Stimulated activated CD4-positive, alpha-beta T cell treated with anti-CD3 and anti-CD28 coated beads, Interleukin-1b, Interleukin-23, amount 100 ng/mL, for 4 hours (primary cell): ENCODE measurements around the gene INTS3.
"Not testable (repeated sequence)": the region's sequence is repeated elsewhere in the genome, so short reads cannot be mapped to it uniquely, and the experiment has no call there.

ENCODE experiments used
- DNase-seq, 2 donors: peaks; one replicate each; pipeline ENCODE4 v3.0.0-alpha.2; 2020; ENCODE audit warnings: low read depth in 2 of 2

Gene INTS3

DNA sequence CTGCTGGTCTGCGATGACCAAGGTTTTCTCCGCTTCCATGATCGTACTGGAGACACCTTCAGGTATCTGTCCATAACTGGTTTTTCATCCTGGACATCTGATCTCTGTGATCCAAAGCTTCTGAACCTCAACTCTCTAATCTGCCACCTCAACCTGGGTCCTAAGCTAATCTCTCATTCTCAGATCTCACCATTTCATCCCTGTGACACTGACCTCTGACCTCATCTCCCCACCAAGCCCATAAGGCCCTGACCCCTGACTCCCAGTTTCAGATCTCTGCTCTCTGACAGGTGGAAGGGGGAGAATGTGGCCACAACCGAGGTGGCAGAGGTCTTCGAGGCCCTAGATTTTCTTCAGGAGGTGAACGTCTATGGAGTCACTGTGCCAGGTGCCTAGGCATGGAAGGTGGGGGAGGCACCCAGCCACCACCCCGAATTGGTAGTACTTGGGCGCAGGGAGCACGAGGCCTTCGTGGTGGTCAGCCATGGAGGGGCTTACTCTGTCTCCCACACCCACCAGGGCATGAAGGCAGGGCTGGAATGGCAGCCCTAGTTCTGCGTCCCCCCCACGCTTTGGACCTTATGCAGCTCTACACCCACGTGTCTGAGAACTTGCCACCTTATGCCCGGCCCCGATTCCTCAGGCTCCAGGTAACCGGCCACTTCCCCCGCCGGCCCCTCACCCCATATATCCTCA, 51.1 kb downstream of the INTS3 start:
- no peak for DNase-seq

- DNase-seq = no peak
Observed at GRCh38 chr1:153779781-153780541, 52.1 kb downstream of the INTS3 start.

- no peak for DNase-seq
Observed at GRCh38 chr1:153780551-153780950, 52.7 kb downstream of the INTS3 start.

GRCh38 chr1:153782648-153783047, 54.8 kb downstream of the INTS3 start:
- DNase-seq = not testable (repeated sequence)

DNA sequence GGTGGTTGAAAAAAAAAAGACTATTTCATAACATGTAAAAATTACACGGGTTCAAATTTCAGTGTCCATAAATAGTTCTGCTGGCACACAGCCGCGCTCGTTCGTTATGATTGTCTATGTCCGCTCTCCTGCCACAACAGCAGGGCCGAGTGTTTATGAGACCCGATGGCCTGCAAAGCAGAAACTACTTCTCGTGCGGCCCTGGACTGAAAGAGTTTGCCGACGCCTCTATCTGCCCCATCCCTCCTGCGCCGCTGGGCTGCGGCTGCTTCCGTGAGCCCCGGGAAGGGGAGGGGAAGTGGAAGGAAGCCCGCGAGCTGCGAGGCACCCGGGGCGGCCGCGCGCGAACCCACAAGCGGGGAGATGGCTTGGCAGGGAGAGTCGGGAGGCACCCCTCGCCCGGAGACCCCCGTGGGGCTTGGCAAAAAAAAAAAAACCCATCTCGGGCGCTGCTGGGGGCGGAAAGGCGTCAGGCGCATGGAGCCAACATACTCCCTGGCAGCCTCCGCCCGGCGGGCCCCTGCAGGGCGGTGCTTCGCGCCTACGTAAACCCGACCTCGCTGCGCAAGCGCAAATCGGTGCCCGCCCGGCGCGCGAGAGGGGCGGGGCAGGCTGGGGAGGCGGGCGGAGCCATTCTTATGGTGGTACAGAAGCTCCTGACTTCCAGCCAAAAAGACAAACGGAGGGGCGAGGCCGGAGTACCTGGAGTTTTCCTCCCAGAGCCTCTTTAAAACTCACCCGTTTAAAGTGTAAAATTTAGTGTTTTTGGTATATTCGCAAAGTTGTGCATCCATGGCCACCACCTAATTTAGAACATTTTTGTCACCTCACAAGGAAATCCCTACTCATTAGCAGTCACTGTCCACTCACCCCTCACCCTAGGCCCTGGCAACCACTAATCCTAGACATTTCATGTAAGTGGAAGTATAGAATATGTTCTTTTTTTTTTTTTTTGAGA, 55.7 kb downstream of the INTS3 start:
- DNase-seq = peak; percentile 88 to 89

- no peak for DNase-seq
Observed at GRCh38 chr1:153786038-153786790, 58.4 kb downstream of the INTS3 start.

- DNase-seq = no peak
Observed at GRCh38 chr1:153789478-153790034, 61.7 kb downstream of the INTS3 start.

GRCh38 chr1:153790313-153790965, 62.6 kb downstream of the INTS3 start:
- DNase-seq = no peak

DNA sequence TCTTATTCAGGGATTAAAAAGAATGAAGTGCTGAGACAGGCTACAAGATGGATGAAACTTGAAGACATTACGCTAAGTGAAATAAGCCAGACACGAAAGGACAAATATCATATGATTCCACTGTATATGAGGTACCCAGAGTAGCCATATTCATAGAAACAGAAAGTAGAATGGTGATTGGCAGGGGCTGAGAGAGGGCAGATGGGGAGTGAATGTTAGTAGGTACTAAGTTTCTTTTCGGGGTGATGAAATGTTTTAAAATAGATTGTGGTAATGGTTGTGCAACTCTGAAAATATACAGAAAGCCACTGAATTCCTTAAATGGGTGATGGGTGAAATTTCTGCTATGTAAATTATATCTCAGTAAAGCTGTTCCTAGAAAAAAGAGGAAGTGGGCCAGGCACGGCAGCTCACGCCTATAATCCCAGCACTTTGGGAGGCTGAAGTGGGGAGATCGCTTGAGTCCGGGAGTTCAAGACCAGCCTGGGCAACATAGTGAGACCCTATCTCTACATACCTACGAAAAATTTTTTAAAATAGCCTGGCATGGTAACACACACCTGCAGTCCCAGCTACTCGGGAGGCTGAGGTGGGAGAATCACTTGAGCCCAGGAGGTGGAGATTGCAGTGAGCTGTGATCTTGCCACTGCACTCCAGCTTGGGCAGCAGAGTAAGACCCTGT, 63.3 kb downstream of the INTS3 start:
- no peak for DNase-seq

DNA sequence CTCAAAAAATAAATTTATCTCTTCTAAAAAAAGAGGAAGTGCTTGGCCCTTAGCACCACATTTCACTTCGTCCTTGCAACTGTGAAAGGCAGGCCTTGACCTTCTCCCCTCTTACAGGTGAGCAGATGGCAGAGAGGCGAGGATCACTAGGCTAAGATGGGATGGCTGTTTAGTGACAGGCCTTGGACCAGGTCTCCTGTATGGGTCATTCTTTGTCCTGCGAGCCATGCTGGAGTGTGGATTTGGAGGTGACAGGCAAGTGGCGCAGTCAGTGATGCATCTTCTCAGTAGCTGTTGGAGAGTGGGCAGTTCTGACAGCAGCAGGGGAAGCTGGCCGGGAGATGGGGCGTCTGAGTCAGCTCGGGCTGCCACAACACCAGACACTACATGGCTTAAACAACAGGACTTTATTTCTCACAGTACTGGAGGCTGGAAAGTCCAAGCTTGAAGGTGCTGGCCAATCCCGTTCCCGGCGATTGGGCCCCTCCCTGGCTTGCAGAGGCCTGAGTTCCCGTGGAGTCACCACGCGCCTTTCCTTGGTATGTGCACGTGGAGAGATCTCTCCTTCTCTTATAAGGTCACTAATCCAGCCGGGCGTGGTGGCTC, 63.9 kb downstream of the INTS3 start:
- DNase-seq = no peak

- DNase-seq = no peak
Observed at GRCh38 chr1:153792631-153793041, 64.8 kb downstream of the INTS3 start.

- no peak for DNase-seq
Observed at GRCh38 chr1:153793261-153793972, 65.6 kb downstream of the INTS3 start.

GRCh38 chr1:153793973-153794615, 66.2 kb downstream of the INTS3 start:
- DNase-seq = no peak

GRCh38 chr1:153794624-153795329, 66.9 kb downstream of the INTS3 start:
- DNase-seq = no peak

DNA sequence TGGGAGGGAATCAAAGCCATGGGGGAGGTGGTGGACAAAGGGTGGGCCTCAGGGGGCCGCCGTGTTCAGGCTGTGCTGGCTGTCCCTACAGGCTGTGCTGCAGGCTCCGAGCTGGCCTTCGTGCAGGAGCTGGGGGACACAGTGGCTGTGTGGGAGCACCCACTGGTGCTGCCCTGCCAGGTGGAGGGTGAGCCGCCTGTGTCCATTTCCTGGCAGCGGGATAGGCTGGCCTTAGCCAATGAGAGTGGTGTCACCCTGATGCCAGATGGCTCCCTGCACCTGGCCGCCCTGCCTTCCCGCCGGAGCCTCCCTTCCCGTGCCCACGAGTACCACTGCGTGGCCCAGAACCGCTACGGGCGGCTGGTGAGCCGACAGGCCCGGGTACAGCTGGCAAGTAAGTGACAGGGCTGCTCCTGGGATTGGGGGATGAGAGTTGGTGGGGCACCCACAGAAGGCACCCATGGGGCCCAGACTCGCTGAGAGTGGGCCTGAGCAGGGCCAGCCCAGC, 67.5 kb downstream of the INTS3 start:
- DNase-seq = no peak

- DNase-seq = no peak
Observed at GRCh38 chr1:153795934-153796785, 68.3 kb downstream of the INTS3 start.
